ENCODE data around the gene HORMAD2. TPM values are rescaled to one million over a fixed set of nuclear protein-coding genes. Genes with fewer than 3 reads are reported as not detected.

The HORMAD2 gene
- total and polyA plus RNA-seq, 2 donors (not counting 3 experiments of a cell fraction or from before 2014, with no cell fraction given), result not detected

GRCh38 chr22:30143265-30143664 lies 63.0 kb downstream of the HORMAD2 start:
- Histone ChIP-seq H3K27ac (ENCODE audit: insufficient read depth, low read depth, low read length) (no peak overlapping the region), H2AFZ (ENCODE audit: low read depth, low read length) (no peak overlapping the region), H4K20me1 (replicated peaks; ENCODE audit: control insufficient read depth, extremely low read depth, insufficient read depth, low read length) (no peaks in the 10 kb centered on the region), H3K4me3 (replicated peaks in 1 of 3; ENCODE audit: insufficient read depth in 1 of 3, low read depth in 1 of 3, low read length in 3 of 3) (no peak overlapping the region), H3K4me1 (ENCODE audit: control insufficient read depth, extremely low read depth, insufficient read depth, low read length) (no peaks in the 10 kb centered on the region), H3K36me3 (ENCODE audit: control insufficient read depth in 2 of 2, extremely low read depth in 1 of 2, insufficient read depth in 2 of 2, low read length in 2 of 2) (no peaks in the 10 kb centered on the region), H3K4me2 (ENCODE audit: insufficient read depth, low read length) (no peak overlapping the region), H3K79me2 (ENCODE audit: control insufficient read depth, insufficient read depth, low read length) (no peaks in the 10 kb centered on the region), H3K27me3 (ENCODE audit: control insufficient read depth in 2 of 2, insufficient read depth in 2 of 2, low read length in 2 of 2) (peaks cover 31 to 63% of the 10 kb centered on the region in 2 experiments), H3K9me3 (replicated peaks; ENCODE audit: control insufficient read depth, insufficient read depth, low read length) (no peaks in the 10 kb centered on the region), H3K9me1 (replicated peaks; ENCODE audit: control insufficient read depth, extremely low read depth, insufficient read depth, low read length) (no peaks in the 10 kb centered on the region), H3K9ac (replicated peaks; ENCODE audit: extremely low read depth, insufficient read depth, low read length) (no peak overlapping the region)
- intact Hi-C loops (cut with micrococcal nuclease) (no loop called here), dilution Hi-C loops (cut with MboI; ENCODE audit: extremely low pct_ligation_motif_present, low sequenced_read_pairs) (no loop called here)
- POLR2A ChIA-PET, result no interaction called here
- FAIRE-seq (no peak), DNase-seq (ENCODE audit: low read depth, low spot score) (no peak)
- no TSS peak for BruUV-seq (replicated peaks)
- CTCF ChIA-PET, result no interaction called here
- TF ChIP-seq CTCF (IDR thresholded peaks at IDR 0.05; ENCODE audit: extremely low read depth in 1 of 2, insufficient read depth in 1 of 2, low read depth in 1 of 2, low read length in 2 of 2), result no peak
- TF ChIP-seq EZH2 (IDR thresholded peaks at IDR 0.05; ENCODE audit: borderline replicate concordance, low read depth, low read length, severe bottlenecking), result no peak
- no peak for TF ChIP-seq POLR2A (IDR thresholded peaks at IDR 0.05; ENCODE audit: low read depth, low read length)
- TF ChIP-seq MAX (IDR thresholded peaks at IDR 0.05; ENCODE audit: insufficient read depth, insufficient read length), result no peak
- no peak for TF ChIP-seq GATA2 (IDR thresholded peaks at IDR 0.05; ENCODE audit: insufficient read depth, insufficient read length, low read depth, low read length)
- TF ChIP-seq FOS (IDR thresholded peaks at IDR 0.05; ENCODE audit: borderline replicate concordance, insufficient read depth, low read length), result no peak
- no peak for TF ChIP-seq JUN (IDR thresholded peaks at IDR 0.05; ENCODE audit: borderline replicate concordance, insufficient read depth, insufficient read length, low read depth)
- no peak for TF ChIP-seq POLR2AphosphoS5 (IDR thresholded peaks at IDR 0.05; ENCODE audit: insufficient read depth, low read depth, low read length)
- no peak for TF ChIP-seq MYC (IDR thresholded peaks at IDR 0.05; ENCODE audit: low read depth, low read length)

Data from endothelial cell of umbilical vein (primary cell).